WTC11 (cell line): ENCODE data around the gene AQP12A. TPM values are rescaled to one million over a fixed set of nuclear protein-coding genes. Genes with fewer than 3 reads are reported as not detected.

Experiments used
- total RNA-seq: library from RNA; stranded (reverse); gene quantifications from 3 replicates; pipeline ENCODE4 v1.2.3, GENCODE V29; 2021

The AQP12A gene
- total RNA-seq, 1 experiment from 2014 or later: not detected

Other genes starting within 250 kb of the AQP12A start
- gene ANKMY1, start 133.9 kb upstream of the AQP12A start, total RNA-seq: 4.6 to 7.8 TPM (median 5.2 TPM) in 3 replicates
- 2.2 to 2.3 TPM (median 2.2 TPM) in 3 replicates for gene DUSP28, start 131.5 kb upstream of the AQP12A start, total RNA-seq
- gene RNPEPL1, start 123.4 kb upstream of the AQP12A start, total RNA-seq: 18.8 to 20.5 TPM (median 19.4 TPM) in 3 replicates
- gene CAPN10, start 105.1 kb upstream of the AQP12A start, total RNA-seq: 51.4 to 61.3 TPM (median 54.6 TPM) in 3 replicates
- 0.22 to 0.60 TPM (median 0.46 TPM) in 3 replicates for gene GPR35, start 66.4 kb upstream of the AQP12A start, total RNA-seq
- not detected in 3 replicates for gene AQP12B, start 9.0 kb upstream of the AQP12A start, total RNA-seq
- 218 to 279 TPM (median 222 TPM) in 3 replicates for gene KIF1A, start 128.4 kb downstream of the AQP12A start, total RNA-seq
- gene AGXT, start 177.0 kb downstream of the AQP12A start, total RNA-seq: 0.16 to 0.37 TPM (median 0.24 TPM) in 3 replicates
- not detected in 3 replicates for gene MAB21L4, start 204.3 kb downstream of the AQP12A start, total RNA-seq
- not detected in 3 replicates for gene CROCC2, start 214.5 kb downstream of the AQP12A start, total RNA-seq